Activated CD4-positive, alpha-beta T cell treated with anti-CD3 and anti-CD28 coated beads, Interleukin-2, Interleukin-4, amounts not matched to agents 100 ng/mL and 50 ng/mL, durations not matched to agents 16 hours and 8 hours (primary cell): ENCODE data around the gene CAMTA1.
"Not testable (repeated sequence)": the region's sequence is repeated elsewhere in the genome, so short reads cannot be mapped to it uniquely, and the experiment has no call there.

Experiments
- DNase-seq: peaks from one replicate; pipeline ENCODE4 v3.0.0-alpha.2; 2020; ENCODE audit warnings: low spot score

The CAMTA1 gene

GRCh38 chr1:7679873-7680206, 894.6 kb downstream of the CAMTA1 start:
- no peak for DNase-seq

GRCh38 chr1:7680207-7680954, 895.1 kb downstream of the CAMTA1 start:
- no peak for DNase-seq

- DNase-seq: no peak
Observed at GRCh38 chr1:7680955-7681268, 895.7 kb downstream of the CAMTA1 start.

GRCh38 chr1:7681401-7681800, 896.1 kb downstream of the CAMTA1 start:
- no peak for DNase-seq

DNA sequence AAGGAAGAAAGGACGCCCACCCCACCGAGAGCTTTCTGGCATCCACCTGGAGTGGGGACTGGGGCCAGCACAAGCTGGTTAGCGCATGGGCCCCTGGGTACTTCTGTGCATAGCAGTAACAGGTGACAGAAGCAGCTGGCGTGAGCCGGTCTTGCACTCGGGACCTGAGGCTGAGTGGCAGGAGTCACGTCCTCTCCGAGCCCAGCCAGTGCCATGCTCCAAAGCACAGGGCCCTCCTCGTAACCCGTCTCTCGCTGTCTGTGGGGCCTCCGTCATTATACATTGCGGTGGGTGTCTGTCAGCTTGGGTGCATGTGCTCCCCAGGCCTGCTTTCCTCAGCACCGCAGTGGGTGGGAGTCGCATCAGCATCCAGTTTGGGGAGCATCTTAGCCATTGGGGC, 898.3 kb downstream of the CAMTA1 start:
- no peak for DNase-seq

DNA sequence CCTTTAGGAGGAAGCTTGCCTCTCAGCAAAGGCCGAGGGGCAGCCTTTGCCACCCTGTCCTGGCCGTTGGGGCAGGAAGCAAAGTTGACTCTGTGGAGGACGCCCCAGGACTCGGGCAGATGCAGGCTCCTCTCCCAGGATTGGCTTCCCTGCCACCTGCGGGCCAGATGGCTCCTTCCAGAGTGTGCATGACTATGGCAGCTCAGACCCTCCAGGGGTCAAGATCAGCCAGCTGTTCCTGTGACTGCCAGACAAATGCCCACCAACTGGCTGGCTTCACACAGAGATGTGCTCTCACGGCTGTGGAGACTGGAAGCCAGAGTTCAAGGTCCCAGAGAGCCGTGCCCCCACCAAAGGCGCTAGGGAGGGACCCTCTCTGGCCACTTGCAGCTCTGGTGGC, 898.9 kb downstream of the CAMTA1 start:
- no peak for DNase-seq

DNA sequence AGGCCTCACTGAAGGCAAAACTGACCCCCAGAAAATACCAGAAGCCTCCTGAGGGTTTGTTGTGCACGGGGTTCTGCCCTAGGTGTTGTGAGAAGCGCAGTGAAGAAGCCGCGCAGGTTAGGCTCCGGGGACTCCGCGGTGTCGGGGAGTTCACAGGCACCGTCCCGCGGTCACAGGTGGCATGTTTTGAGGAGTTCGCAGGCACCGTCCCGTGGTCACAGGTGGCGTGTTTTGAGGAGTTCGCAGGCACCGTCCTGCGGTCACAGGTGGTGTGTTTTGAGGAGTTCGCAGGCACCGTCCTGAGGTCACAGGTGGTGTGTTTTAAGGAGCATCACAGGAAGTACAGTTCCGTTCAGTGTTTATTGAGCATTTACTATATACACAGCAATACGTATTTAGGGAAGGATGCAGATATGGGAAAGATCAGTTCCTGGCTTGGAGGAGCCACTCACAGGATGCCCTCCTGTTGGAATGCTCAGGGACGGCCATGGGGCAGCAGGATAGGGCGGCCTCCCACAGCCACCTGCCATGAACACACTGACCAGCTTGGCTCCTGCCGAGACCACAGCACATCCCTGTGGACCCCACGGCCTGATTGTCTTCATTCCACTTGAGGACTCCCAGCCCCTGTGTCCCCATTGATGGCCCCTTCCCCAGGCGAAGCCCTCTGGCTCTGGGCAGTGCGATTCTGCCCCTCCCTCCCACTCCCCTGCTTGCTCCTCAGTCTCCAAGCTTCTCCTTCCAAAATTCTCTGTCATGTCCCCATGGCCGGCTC, 899.8 kb downstream of the CAMTA1 start:
- DNase-seq: no peak

DNA sequence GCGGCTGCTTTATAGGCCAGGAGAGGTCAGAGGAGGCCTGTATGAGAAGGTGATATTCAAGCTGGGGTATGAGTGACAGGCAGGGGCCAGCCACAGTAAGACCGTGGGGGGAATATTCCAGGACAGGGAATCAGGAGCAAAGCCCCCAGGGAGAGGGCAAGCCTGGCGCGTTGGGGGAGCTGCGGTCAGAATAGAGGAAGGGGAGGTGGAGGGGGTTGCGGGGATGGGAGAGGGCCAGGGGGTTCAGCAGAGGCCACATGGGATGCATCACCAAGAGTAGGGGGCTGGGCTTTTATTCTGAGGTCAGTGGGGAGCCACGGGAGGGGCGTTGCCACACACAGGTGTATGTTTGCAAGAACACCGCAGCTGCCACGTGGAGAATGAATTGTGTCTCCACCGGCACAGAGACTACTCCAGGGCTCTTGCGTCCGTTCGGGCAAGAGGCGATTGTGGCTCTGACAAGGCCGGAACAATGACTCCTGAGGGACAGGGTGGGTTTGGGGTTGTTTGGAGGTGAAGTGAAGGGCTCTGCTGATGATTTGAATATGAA, 901.1 kb downstream of the CAMTA1 start:
- DNase-seq: no peak

DNA sequence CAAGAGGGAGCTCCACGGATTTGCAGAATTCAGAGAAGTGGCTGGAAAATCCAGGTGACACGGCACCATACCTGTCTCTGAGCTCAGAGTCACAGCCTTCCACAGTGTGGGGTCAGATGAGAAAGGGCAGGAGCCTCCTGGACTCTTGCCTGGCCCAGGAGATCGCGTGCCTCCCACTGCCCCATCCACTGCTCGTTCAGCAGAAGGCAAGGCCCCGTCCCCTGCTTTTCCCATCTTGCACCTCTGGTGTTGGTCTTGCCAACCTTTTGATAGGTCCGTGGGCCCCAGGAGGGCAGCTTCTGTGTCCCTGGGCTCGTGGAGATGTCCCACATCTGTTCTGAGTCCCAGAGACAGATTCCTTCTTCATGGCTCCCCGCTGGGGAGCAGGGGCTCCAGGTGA, 902.2 kb downstream of the CAMTA1 start:
- no peak for DNase-seq

- DNase-seq: no peak
Observed at GRCh38 chr1:7688659-7689058, 903.4 kb downstream of the CAMTA1 start.

DNA sequence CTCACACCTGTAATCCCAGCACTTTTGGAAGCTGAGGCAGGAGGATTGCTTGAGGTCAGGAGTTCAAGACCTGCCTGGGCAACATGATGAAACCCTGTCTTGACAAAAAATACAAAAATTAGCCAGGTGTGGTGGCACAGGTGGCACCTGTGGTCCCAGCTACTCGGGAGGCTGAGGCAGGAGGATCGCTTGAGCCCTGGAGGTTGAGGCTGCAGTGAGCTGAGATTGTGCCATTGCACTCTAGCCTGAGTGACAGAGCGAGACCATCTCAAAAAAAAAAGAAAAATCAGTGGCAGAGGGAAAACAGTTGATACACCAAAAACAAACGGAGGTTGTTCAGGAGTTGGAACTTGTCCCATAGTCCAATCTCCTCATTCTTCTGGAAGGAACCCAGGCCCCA, 904.1 kb downstream of the CAMTA1 start:
- not testable (repeated sequence) for DNase-seq

GRCh38 chr1:7690076-7690475, 904.8 kb downstream of the CAMTA1 start:
- no peak for DNase-seq

DNA sequence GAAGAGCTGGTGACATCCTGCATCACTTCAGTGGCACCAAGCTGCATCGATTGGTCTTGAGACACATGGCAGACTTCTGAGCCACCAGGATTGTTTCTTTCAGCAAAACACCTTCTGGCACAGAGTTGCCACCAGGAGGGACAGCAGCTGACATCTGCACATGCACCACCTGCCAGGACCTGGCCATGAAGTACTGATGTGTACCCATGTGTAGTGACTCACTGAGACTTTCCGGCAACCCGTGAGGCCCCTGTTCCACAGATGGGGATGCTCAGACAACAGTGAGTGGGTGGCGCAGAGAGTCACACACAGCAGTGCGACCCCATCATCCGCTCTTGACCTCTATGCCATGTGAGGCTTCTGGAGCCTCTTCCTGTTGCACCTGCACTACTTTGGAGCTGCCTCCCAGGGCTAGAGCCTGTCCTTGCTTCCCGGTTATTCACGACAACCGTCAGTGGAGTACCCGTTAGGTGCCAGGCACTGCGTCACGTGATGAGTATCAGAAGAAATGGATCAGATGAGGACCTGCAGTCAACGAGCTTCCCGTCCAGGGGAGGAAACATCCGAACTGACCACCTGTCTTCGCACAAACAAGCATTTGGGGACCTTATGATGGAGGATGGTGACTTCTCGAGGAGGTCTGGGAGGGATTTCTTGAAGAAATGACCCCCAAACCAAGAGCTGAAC, 905.4 kb downstream of the CAMTA1 start:
- no peak for DNase-seq

GRCh38 chr1:7691576-7691975, 906.3 kb downstream of the CAMTA1 start:
- no peak for DNase-seq

DNA sequence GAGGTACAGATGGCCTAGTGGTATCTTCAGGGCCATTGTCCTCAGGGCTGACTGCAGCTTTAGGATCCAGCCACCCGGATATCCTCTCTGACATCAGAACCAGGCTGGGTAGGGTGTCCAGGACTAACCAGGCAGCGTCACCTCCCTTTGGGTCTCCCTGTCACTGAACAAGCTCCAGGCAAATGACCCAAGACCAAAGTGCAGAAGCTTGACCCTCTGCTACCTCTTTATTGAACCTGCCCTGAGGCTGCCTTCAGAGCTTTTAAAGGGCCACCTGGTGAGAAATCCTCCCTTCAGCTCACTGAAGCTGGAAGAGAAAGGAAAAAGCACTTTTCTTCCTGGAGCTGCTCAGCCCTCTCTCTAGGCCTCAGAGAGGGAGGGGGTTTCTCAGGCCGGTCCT, 906.8 kb downstream of the CAMTA1 start:
- DNase-seq: no peak

- DNase-seq: not testable (repeated sequence)
Observed at GRCh38 chr1:7693037-7693436, 907.8 kb downstream of the CAMTA1 start.

DNA sequence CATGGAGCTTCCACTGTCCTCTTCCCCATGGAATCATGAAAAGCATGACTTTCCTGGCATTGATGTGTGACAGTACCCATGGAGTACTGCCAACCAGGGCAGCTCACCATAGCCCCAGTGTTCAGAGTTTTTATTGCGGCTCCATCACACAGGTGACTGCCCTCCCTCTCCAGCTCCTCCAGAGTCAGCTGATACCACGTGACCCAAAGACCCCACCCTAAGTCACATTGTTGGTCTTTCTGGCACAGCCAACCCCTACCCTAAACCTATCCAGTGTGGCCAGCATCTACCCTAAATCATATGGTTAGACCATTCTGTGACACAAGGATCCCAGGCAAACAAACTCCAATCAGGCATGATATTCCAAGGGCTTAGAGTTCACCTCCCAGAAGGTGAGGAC, 908.4 kb downstream of the CAMTA1 start:
- no peak for DNase-seq

GRCh38 chr1:7694600-7695496, 909.6 kb downstream of the CAMTA1 start:
- DNase-seq: no peak

- no peak for DNase-seq
Observed at GRCh38 chr1:7695497-7696117, 910.4 kb downstream of the CAMTA1 start.

- no peak for DNase-seq
Observed at GRCh38 chr1:7698641-7699040, 913.4 kb downstream of the CAMTA1 start.

GRCh38 chr1:7702365-7702764, 917.1 kb downstream of the CAMTA1 start:
- no peak for DNase-seq
